CD4-positive, alpha-beta T cell treated with Interleukin-4 for 1 hour (primary cell): ENCODE results near the gene HOOK2.

Source experiments
- DNase-seq, 2 donors: peaks; one replicate each; pipeline ENCODE4 v3.0.0-alpha.2; 2020 to 2022

HOOK2 gene

DNA sequence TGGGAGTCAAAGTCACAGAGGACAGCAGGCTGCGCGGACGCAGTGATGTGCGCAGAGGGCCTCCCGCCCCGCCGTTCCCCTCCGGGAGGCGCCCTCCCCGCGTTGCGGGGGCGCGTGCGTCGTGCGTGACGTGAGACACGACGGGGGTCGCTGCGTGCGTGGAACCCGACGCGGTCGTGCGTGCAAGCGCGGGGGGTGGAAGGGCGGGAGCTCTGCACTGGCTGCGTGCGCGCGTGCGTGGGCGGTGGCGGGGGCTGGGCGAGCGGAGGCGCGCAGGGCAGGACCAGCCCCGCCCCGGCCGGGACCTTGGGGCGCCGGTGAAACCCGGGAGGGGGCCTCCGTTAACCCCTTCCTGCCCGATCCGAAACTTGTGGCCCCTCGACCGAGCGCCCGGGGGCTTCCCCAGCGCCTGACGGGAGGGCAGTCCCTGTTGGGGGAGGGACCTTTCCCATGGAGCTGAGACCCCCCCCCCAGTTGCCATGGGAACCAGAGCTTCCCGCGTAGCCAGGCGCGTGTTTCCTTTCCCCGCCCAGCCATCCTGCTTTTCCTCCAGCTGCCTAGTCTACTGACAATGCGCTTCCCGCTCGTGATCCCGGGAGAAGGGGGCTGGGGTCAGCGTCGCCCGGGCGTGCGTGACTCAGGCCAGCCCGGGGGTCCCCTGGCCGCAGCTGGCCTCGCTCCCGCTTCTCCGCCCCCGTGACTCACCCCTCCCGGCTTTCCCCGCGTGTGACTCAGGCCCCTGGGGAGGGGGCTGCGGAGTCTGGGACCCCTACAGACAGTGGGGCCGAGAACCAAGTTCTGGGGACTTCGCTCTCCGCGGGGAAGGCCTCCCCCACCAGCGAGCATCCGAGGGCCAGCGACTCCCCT, 7.3 kb upstream of the HOOK2 start:
- peak; percentile 94 to 96 for DNase-seq

DNA sequence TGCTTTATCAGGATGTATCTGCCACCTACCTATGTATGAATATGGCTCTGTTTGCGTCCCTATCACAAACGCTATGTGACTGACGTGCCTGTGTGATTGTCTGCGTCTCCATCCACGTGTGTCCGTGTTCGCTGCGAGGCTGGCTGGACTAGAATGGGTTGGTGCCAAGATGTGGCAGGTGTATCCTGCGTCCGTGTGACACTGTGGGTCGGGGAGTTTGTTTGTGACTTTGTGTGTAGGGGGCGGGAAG, 6.7 kb upstream of the HOOK2 start:
- DNase-seq, result peak in 1 of 2 donors; percentile 93

DNA sequence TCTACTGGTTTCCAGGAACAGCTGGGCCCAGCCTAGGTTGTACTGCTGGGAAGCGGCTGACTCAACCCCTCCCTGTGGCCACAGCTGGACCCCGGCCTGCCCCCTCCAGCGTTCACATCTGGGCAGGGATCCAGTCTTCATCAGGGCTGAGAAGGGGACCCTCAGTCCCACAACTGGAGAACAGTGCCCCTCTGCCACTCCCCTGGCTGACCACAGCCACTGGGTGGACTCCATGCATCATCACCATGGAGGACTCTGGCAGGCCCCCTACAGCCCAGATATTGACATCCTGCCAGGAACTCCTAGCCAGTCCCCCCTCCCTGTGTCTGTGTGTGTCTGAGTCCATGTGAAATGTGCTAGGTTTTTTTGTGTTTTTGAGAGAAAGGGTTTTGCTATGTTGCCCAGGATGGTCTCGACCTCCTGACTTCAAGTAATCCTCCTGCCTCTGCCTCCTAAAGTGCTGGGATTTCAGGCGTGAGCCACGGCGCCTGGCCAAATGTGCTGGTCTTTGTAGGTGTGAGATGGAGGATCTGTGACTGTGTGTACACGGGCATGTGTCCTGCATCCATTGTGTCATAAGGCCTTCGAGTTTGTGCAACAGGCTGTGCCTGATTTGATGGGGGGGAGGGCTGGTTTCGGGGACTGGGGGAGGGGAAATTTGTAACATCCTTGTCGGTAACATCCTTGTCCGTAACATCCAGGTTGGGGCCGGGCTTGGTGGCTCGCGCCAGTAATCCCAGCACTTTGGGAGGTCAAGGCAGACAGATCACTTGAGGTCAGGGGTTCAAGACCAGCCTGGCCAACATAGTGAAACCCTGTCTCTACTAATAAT, 4.0 kb upstream of the HOOK2 start:
- DNase-seq, result no peak

DNA sequence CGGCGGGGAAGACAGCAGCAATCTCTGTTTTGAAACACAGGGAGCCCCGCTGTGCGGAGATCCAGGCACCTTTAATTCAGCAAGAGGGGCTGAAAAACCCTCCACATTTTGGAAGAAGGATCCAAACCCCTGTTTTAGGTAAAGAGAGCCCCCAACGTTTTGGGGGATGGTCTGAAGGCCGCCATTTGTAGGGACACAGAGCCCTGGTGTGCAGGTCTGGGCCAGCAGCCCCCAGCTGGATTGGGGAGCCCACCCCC, 3.5 kb upstream of the HOOK2 start:
- DNase-seq, result no peak

- DNase-seq, result peak; percentile 55 to 60
Measured at GRCh38 chr19:12778017-12778904, 2.9 kb upstream of the HOOK2 start.

DNA sequence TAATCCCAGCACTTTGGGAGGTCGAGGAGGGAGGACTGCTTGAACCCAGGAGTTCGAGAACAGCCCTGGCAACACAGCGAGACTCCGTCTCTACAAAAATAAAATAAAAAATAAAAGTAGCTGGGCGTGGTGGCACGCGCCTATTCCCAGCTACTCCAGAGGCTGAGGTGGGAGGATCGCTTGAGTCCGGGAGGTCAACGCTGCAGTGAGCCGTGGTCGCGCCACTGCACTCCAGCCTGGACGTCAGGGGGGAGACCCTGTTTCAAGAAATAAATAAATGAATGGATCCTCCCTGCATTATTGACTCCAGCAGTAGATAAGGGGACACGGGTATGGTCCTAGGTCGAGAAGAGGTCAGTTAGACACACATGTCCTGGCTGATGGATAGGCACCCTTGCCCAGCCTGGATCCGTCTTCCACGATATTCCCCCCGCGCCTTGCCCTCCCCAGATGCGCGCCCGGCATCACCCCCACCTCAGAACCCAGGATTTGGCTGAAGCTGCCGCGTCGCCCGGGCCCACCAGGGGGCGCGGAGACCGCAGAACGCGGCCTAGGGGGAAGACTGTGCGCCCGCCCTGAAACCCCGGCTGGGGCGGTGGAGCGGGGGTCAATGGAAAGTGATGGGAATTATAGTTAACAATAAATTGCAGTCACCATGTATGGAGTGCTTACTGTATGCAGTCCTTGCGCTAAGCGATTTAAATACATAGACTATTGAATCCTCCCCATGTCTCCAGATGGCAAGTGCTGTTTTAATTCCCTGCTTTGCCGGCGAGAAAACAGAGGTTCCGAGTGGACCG, 2.1 kb upstream of the HOOK2 start:
- DNase-seq, result peak; percentile 80 to 82

DNA sequence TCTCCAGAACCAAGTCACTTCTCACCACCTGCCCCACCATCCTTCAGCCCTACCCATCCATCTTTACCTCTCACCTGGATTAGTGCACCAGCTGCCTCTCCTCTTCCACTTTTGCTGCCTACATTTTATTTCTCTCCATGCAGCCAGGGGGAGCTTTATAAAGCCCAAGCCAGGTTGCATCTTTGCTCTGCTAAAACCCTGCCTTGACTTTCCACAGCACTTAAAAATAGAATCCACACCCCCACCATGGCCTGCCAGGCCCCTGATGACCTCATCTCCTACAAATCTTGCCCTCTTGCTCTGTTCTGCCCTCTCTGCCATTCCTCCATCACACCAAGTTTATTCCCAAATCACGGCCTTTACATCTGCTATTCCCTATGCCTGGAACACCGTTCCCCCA, 1.8 kb downstream of the HOOK2 start:
- no peak for DNase-seq

DNA sequence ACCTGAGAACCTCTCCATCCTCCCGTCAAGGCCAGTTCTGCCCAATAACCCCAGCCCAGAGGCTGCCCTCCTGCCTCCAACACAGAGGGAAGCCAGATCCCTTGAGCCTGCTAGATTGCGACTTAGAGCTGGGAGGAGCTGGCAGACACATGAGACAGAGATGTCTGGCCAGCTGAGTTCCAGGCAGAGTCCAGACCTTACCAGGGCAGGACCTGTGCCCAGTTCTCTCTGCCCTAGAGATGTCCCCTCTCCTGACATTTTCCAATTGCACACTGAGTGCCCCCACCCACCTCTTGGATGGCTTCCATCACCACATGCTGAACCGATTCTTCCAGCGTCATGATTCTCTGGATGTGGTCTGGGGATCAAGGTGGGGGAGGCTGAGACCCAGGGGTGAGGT, 3.0 kb downstream of the HOOK2 start:
- DNase-seq, result no peak

DNA sequence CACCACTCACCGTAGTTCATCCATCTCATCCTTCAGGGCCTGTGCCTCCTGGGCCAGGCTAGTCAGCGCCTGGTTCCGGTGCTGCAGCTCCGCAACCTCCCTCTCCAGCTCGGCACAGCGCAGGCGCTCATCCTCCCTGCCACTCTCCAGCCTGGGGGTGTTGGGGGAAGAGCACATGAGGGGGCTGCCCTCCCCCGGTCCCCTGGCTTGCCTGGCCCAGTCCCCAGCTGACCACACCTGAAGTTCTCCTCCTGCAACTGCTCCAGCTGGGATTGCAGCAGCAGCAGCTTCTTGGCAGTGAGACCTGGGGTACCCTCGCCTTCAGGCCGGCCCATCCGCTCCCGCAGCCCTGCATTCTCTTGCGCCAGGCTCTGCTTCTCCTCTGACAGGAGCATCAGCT, 4.4 kb downstream of the HOOK2 start:
- DNase-seq, result no peak

- peak; percentile 73 to 78 for DNase-seq
Measured at GRCh38 chr19:12769689-12770088, 5.7 kb downstream of the HOOK2 start.

GRCh38 chr19:12767666-12768065, 7.7 kb downstream of the HOOK2 start:
- DNase-seq, result no peak

GRCh38 chr19:12767150-12767549, 8.2 kb downstream of the HOOK2 start:
- DNase-seq, result no peak

DNA sequence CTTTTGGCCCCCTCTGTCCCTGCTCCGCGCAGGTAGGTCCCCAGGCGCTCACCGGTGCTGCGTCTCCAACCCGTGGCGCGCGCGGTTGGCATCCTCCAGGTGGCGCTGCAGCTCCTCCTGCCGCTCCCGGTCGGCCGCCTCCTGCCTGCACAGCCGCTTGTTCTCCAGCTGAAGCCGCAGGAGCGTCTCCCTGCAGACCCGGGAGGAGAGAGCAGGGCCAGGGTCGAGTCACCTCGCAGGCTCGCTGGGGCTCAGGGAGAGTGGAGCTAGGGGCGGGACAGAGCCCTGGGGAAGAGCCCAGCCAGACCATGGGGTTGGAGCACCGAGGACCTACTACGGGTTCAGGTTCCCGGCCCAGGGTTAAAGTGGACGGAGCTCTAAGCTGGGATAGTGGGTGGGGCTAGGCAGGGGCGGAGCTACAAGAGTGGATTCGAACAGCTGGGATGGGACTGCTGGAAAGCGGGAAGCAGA, 9.3 kb downstream of the HOOK2 start:
- DNase-seq, result peak; percentile 84

DNA sequence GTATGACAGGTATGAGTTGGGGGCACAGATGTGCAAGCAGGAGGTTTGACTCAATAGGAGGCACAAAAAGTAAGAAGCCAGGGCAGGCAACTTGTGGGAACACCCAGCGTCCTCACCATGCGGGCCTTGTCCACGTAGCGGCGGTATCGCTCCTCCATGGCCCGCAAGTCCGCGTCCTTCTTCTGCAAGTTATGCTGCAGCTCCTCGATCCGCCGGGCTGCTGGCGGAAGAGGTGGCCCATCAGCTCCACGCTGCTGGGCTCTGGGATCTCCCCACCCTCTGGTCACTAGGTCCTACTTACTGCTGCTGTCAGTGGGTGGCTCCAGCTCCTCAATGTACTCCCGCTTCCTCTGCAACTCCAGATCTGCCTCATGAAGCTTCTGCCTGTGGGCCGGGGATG, 10.7 kb downstream of the HOOK2 start:
- DNase-seq, result no peak

- no peak for DNase-seq
Measured at GRCh38 chr19:12763100-12763499, 12.3 kb downstream of the HOOK2 start.

DNA sequence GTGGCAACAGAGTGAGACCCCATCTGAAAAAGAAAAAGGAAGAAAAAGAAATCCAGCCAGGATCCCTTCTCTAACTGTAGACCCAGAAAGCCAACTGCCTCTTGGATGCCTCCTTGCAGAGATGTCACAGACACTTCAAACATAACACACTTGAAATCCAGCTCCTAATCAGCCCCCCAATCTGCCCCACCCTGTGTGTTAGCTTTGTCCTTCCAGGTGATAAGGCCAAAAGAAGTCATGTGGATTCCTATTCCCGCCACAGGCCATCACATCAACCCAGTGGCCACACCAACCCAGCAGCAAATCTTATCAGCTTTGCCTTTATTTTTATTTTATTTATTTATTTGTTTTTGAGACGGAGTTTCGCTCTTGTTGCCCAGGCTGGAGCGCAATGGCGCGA, 15.7 kb downstream of the HOOK2 start:
- DNase-seq, result no peak

DNA sequence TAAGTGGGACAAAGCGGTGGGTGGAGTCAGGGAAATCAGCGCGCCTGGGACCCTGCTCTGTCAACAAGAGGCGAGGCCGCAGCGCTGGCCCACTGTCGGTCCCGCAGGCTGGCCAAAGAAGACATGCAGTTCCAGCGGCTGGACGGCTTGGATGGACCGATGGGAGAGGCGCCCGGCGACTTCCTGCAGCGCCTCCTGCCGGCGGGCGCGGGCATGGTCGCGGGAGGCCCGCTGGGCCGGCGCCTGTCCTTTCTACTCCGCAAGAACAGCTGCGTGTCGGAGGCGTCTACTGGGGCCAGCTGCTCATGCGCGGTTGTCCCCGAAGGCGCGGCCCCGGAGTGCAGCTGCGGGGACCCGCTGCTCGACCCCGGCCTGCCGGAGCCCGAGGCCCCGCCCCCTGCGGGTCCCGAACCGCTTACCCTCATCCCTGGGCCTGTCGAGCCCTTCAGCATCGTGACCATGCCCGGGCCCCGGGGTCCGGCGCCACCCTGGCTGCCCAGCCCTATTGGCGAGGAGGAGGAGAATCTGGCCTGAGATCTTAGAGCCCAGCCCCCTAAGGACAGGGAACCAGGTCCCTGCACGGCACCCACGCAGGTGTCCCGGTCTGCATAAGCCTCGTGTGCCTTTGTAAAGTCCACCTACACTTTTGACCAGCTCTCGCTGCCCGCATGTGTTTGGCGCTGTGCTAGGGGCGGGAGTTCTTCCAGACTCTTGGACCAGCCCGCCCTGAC, 17.6 kb downstream of the HOOK2 start:
- peak; percentile 62 to 68 for DNase-seq

- DNase-seq, result no peak
Measured at GRCh38 chr19:12756150-12756883, 19.0 kb downstream of the HOOK2 start.

DNA sequence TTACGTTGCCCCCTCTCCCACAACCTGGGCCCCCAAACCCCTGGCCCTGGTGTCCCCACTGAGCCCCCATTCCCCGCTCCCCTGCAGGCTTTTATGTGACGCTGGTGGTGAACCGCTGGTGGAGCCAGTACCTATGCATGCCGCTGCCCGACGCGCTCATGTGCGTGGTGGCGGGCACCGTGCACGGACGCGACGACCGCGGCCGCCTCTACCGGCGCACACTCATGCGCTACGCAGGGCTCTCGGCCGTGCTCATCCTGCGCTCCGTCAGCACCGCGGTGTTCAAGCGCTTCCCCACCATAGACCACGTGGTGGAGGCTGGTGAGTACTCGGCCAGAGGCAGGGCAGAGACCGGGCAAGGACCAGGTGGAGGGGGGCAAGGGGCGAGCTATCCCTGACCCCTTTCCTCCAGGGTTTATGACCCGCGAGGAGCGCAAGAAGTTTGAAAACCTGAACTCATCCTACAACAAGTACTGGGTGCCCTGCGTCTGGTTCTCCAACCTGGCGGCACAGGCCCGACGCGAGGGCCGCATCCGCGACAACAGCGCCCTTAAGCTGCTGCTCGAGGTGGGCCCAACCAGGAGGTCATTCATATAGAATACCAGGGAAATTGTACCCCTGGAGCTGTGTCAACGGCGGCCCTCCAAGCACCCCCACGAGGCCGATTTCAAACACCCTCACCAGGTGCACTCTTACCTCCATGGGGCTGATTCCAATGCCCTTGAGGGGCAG, 20.7 kb downstream of the HOOK2 start:
- DNase-seq, result no peak

DNA sequence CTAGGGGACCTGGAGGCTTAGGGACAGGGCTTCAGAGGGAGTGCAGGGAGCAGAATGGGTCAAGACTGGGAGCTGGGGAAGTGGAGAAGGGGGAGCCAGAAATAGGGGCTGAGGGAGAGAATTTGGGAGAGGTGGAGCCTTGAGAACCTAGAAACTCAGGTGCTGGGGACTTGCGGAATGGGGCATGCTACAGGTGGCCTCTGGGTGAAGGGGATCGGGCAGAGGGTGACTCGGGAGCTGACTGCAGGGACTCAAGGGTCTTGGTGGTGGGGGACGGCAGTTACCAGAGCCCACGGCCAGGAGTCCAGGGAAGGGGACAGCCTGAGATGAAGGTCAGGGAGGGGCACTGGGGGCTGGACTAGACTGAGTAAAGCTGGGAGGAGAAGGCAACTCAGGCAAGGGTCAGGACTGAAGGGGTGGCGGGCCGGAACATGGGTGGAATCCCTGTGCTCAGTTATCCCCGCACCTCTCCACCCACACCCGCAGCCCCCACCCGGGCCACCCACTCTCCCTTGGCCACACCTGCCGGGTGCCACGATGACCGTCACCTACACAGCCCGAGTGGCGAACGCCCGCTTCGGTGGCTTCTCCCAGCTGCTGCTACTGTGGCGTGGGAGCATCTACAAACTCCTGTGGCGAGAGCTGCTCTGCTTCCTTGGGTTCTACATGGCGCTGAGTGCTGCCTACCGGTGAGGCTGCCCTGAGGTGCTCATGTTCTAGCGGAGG, 23.1 kb downstream of the HOOK2 start:
- no peak for DNase-seq
